Colon (tissue), 2 donors: ENCODE data around the gene SORBS1.

Experiments used
- FAIRE-seq: peaks from 2 replicates; lab custom pipeline; 2012; peaks lifted over from hg19 to GRCh38; lab: Jason Lieb, UNC
- donor health status: control.
- donor health status: control.

SORBS1 gene

GRCh38 chr10:95561177-95561863, at the start of gene SORBS1:
TSS of gene SORBS1 (minus strand) at chr10:95561371. CDS start at chr10:95441135, 120,236 bp downstream.
- FAIRE-seq, result no peak

- FAIRE-seq, result no peak
Measured at GRCh38 chr10:95610727-95611126, 49.6 kb upstream of the SORBS1 start.

GRCh38 chr10:95606922-95607321, 45.8 kb upstream of the SORBS1 start:
- no peak for FAIRE-seq

GRCh38 chr10:95605163-95605562, 44.0 kb upstream of the SORBS1 start:
- no peak for FAIRE-seq

GRCh38 chr10:95604630-95605029, 43.5 kb upstream of the SORBS1 start:
- no peak for FAIRE-seq

GRCh38 chr10:95602382-95602781, 41.2 kb upstream of the SORBS1 start:
- no peak for FAIRE-seq

GRCh38 chr10:95601116-95601719, 40.0 kb upstream of the SORBS1 start:
- no peak for FAIRE-seq

GRCh38 chr10:95600158-95600557, 39.0 kb upstream of the SORBS1 start:
- FAIRE-seq, result no peak

- no peak for FAIRE-seq
Measured at GRCh38 chr10:95597788-95598187, 36.6 kb upstream of the SORBS1 start.

- no peak for FAIRE-seq
Measured at GRCh38 chr10:95588025-95588424, 26.9 kb upstream of the SORBS1 start.

- FAIRE-seq, result no peak
Measured at GRCh38 chr10:95579835-95580535, 18.8 kb upstream of the SORBS1 start.

GRCh38 chr10:95579292-95579691, 18.1 kb upstream of the SORBS1 start:
- no peak for FAIRE-seq

- no peak for FAIRE-seq
Measured at GRCh38 chr10:95578619-95579018, 17.4 kb upstream of the SORBS1 start.

- no peak for FAIRE-seq
Measured at GRCh38 chr10:95574649-95575365, 13.6 kb upstream of the SORBS1 start.

GRCh38 chr10:95573964-95574604, 12.9 kb upstream of the SORBS1 start:
- no peak for FAIRE-seq

- FAIRE-seq, result no peak
Measured at GRCh38 chr10:95573527-95573926, 12.4 kb upstream of the SORBS1 start.

GRCh38 chr10:95572131-95572820, 11.1 kb upstream of the SORBS1 start:
- no peak for FAIRE-seq

GRCh38 chr10:95571390-95571789, 10.2 kb upstream of the SORBS1 start:
- FAIRE-seq, result no peak

- no peak for FAIRE-seq
Measured at GRCh38 chr10:95569368-95569767, 8.2 kb upstream of the SORBS1 start.

- no peak for FAIRE-seq
Measured at GRCh38 chr10:95567903-95568630, 6.9 kb upstream of the SORBS1 start.

- FAIRE-seq, result no peak
Measured at GRCh38 chr10:95566136-95566535, 5.0 kb upstream of the SORBS1 start.
